ENCODE measurements around the gene SLCO4A1. TPM values are rescaled to one million over a fixed set of nuclear protein-coding genes. Genes with fewer than 3 reads are reported as not detected.

Gene SLCO4A1
- total RNA-seq, 1 donor from 2014 or later, result 1.4 TPM

DNA sequence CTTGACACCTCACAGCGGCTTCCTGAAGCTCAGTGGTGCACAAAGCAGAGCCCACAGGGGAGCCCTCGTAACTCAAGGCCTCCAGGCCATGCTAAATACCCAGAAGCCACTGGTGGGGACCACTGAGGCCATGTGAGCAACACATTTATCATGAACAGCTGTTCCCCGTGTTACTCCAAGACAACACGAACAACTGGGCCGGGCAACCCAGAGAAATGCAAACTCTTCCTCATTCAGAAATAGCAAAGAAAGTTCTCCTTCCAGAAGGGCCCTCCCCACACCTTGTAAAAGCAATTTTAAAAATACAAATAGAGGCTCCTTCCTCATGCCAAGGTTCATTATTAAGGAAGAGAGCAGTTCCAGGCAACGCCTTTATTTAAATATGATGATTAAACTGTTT lies 36.3 kb upstream of the SLCO4A1 start:
- H3K27ac Mint-ChIP-seq (ENCODE audit: unreplicated experiment), result no peak overlapping the region
- H3K4me1 Mint-ChIP-seq (ENCODE audit: unreplicated experiment), result peaks cover 3% of the 10 kb centered on the region
- peaks cover 8% of the 10 kb centered on the region for H3K27me3 Mint-ChIP-seq (ENCODE audit: unreplicated experiment)
- no peaks in the 10 kb centered on the region for H3K9me3 Mint-ChIP-seq (ENCODE audit: unreplicated experiment)
- DNase-seq (ENCODE audit: low spot score), result no peak
- TF ChIP-seq, protein P1, sequence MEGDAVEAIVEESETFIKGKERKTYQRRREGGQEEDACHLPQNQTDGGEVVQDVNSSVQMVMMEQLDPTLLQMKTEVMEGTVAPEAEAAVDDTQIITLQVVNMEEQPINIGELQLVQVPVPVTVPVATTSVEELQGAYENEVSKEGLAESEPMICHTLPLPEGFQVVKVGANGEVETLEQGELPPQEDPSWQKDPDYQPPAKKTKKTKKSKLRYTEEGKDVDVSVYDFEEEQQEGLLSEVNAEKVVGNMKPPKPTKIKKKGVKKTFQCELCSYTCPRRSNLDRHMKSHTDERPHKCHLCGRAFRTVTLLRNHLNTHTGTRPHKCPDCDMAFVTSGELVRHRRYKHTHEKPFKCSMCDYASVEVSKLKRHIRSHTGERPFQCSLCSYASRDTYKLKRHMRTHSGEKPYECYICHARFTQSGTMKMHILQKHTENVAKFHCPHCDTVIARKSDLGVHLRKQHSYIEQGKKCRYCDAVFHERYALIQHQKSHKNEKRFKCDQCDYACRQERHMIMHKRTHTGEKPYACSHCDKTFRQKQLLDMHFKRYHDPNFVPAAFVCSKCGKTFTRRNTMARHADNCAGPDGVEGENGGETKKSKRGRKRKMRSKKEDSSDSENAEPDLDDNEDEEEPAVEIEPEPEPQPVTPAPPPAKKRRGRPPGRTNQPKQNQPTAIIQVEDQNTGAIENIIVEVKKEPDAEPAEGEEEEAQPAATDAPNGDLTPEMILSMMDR (IDR thresholded peaks at IDR 0.05; ENCODE audit: unreplicated experiment), result no peak
- H3K36me3 Mint-ChIP-seq (ENCODE audit: low read depth, unreplicated experiment), result no peaks in the 10 kb centered on the region
- H3K4me3 Mint-ChIP-seq (ENCODE audit: unreplicated experiment), result no peak overlapping the region

DNA sequence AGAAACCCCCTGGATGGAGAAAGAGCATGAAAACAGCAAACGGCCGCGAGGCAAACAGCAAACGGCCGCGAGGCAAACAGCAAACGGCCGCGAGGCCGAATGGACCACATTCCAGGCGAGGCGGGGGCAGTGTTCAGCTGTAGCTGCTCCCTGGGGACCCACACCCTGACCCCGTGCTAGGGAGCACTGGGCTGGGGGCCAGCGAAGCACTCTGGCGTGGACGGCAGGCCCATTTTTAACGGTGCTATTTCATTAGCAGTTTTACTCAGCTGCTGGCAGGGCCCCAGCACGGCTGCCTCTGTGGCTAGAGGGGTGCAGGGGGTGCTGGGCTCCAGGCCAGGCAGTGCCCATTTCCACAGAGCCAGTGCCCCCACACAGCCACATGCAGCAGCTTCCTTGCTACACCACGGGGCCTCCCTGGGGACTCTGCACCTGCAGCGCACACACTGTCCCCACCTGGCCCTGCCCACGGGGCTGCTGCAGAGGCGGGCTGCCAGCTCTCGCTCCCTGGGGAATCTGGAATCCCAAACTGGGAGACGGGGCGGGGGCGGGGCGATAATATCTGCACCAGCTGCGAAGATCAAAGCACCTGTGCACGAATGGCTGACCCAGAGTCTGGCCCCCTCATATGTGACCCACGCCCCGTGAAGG lies 35.6 kb upstream of the SLCO4A1 start:
- no peaks in the 10 kb centered on the region for H3K36me3 Mint-ChIP-seq (ENCODE audit: low read depth, unreplicated experiment)
- no peaks in the 10 kb centered on the region for H3K9me3 Mint-ChIP-seq (ENCODE audit: unreplicated experiment)
- H3K27ac Mint-ChIP-seq (ENCODE audit: unreplicated experiment), result no peak overlapping the region
- peaks cover 3% of the 10 kb centered on the region for H3K4me1 Mint-ChIP-seq (ENCODE audit: unreplicated experiment)
- no peak for DNase-seq (ENCODE audit: low spot score)
- TF ChIP-seq, protein P1 (IDR thresholded peaks at IDR 0.05; ENCODE audit: unreplicated experiment), result no peak
- peaks cover 8% of the 10 kb centered on the region for H3K27me3 Mint-ChIP-seq (ENCODE audit: unreplicated experiment)
- H3K4me3 Mint-ChIP-seq (ENCODE audit: unreplicated experiment), result no peak overlapping the region

DNA sequence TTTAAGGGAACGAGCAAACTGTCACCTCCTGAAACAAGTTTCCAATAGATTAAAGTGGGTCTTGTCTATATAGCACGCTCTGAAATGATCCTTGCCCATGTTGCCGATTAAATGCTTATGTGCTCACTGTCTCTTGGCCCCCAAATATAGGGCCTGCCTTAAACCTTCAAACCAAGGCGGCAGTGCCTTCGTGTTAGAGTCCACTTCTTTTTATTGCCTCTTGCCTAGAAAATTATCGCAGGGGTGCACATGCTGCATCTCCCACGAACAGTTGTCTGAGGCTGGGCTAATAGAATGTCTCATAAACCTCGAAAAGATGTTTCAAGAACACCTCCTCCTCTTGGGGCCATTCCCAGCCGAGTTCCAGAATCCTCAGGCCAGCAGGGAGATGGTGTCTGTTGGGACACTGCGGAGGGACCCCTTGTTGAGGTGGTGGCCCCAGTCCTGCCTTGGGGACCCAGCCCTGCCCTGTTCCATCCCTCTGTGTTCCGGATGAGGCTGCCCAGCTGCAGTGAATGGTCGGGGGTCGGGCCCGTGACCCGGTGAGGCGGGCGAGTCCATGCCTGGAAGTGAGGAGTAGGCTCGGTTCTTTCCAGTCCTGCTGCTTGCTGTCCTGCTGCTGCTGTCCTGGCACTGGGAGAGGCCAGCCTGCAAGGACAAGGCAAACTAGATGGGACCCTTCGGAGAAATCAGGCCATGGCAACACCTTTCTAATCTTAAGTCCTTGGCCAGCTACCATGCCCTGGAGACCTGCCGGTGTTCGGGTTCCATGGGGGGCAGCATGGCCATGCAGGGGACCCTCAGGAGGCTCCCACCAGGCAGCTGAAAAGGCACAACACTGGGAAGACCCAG lies 34.7 kb upstream of the SLCO4A1 start:
- peaks cover 8% of the 10 kb centered on the region for H3K27me3 Mint-ChIP-seq (ENCODE audit: unreplicated experiment)
- H3K9me3 Mint-ChIP-seq (ENCODE audit: unreplicated experiment), result no peaks in the 10 kb centered on the region
- no peak overlapping the region for H3K4me3 Mint-ChIP-seq (ENCODE audit: unreplicated experiment)
- no peak overlapping the region for H3K27ac Mint-ChIP-seq (ENCODE audit: unreplicated experiment)
- DNase-seq (ENCODE audit: low spot score), result no peak
- H3K4me1 Mint-ChIP-seq (ENCODE audit: unreplicated experiment), result peaks cover 3% of the 10 kb centered on the region
- TF ChIP-seq, protein P1 (IDR thresholded peaks at IDR 0.05; ENCODE audit: unreplicated experiment), result no peak
- H3K36me3 Mint-ChIP-seq (ENCODE audit: low read depth, unreplicated experiment), result no peaks in the 10 kb centered on the region

DNA sequence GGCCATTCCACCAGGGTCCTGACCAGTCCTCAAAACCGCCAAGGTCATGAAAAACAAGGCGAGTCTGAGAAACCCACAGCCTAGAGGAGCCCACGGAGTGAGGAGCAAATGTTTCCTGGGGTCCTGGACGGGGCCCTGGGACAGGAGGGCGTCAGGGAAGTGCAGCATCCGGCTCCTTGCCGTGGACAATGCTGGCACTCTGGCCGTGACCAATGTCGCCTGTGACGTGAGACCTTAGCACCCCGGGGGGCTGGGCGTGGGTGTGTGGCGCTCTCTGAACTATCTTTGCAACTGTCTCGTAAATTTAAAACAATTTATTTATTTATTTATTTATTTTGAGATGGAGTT lies 34.1 kb upstream of the SLCO4A1 start:
- Mint-ChIP-seq H3K27ac (ENCODE audit: unreplicated experiment) (no peak overlapping the region), H3K4me1 (ENCODE audit: unreplicated experiment) (peaks cover 3% of the 10 kb centered on the region), H3K36me3 (ENCODE audit: low read depth, unreplicated experiment) (no peaks in the 10 kb centered on the region), H3K27me3 (ENCODE audit: unreplicated experiment) (peaks cover 8% of the 10 kb centered on the region), H3K9me3 (ENCODE audit: unreplicated experiment) (no peaks in the 10 kb centered on the region), H3K4me3 (ENCODE audit: unreplicated experiment) (no peak overlapping the region)
- DNase-seq (ENCODE audit: low spot score), result no peak
- TF ChIP-seq, protein P1 (IDR thresholded peaks at IDR 0.05; ENCODE audit: unreplicated experiment), result no peak

DNA sequence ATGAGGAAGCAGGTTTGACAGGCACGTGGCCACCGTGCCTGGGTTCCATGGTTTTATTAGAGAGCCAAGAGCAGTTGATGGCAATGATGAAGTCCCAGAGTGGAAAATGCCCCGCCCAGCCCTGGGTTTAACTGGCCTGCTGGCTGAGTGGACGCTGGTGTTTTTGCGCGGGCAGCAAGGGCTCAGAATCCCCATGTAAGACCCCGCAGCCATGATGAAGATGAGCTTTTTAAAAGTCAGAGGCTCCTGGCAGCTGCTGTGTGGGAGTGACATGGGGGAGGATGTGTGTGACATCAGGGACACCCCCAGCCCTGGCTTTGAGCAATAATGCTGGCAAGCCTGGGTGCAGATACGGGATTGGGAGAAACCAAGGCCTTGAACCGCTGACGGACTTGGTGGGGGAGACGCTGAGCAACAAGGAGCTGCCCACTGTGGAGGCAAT lies 33.0 kb upstream of the SLCO4A1 start:
- Mint-ChIP-seq H3K36me3 (ENCODE audit: low read depth, unreplicated experiment) (no peaks in the 10 kb centered on the region), H3K9me3 (ENCODE audit: unreplicated experiment) (no peaks in the 10 kb centered on the region)

More for the DNA sequence above, 33.0 kb upstream of the SLCO4A1 start:
- no peak overlapping the region for H3K27ac Mint-ChIP-seq (ENCODE audit: unreplicated experiment)
- peak overlapping the region; percentile 23 for H3K4me3 Mint-ChIP-seq (ENCODE audit: unreplicated experiment)
- no peak for DNase-seq (ENCODE audit: low spot score)
- H3K27me3 Mint-ChIP-seq (ENCODE audit: unreplicated experiment), result peaks cover 8% of the 10 kb centered on the region
- TF ChIP-seq, protein P1 (IDR thresholded peaks at IDR 0.05; ENCODE audit: unreplicated experiment), result no peak
- H3K4me1 Mint-ChIP-seq (ENCODE audit: unreplicated experiment), result peaks cover 3% of the 10 kb centered on the region

Measured in endothelial cell (in vitro differentiated cells).